ENCODE results near the gene RBSN.

GRCh38 chr3:15053541-15053940 lies 45.4 kb downstream of the RBSN start:
- TF ChIP-seq POLR2A (IDR thresholded peaks at IDR 0.05; ENCODE audit: extremely low read depth, insufficient read length) (no peak), CTCF (IDR thresholded peaks at IDR 0.05; ENCODE audit: low read depth, low read length) (no peak), MYC (IDR thresholded peaks at IDR 0.05; ENCODE audit: low read depth, low read length) (no peak), MAX (IDR thresholded peaks at IDR 0.05; ENCODE audit: low read depth, low read length) (no peak)
